ENCODE measurements around the gene MT1G.

The MT1G gene

DNA sequence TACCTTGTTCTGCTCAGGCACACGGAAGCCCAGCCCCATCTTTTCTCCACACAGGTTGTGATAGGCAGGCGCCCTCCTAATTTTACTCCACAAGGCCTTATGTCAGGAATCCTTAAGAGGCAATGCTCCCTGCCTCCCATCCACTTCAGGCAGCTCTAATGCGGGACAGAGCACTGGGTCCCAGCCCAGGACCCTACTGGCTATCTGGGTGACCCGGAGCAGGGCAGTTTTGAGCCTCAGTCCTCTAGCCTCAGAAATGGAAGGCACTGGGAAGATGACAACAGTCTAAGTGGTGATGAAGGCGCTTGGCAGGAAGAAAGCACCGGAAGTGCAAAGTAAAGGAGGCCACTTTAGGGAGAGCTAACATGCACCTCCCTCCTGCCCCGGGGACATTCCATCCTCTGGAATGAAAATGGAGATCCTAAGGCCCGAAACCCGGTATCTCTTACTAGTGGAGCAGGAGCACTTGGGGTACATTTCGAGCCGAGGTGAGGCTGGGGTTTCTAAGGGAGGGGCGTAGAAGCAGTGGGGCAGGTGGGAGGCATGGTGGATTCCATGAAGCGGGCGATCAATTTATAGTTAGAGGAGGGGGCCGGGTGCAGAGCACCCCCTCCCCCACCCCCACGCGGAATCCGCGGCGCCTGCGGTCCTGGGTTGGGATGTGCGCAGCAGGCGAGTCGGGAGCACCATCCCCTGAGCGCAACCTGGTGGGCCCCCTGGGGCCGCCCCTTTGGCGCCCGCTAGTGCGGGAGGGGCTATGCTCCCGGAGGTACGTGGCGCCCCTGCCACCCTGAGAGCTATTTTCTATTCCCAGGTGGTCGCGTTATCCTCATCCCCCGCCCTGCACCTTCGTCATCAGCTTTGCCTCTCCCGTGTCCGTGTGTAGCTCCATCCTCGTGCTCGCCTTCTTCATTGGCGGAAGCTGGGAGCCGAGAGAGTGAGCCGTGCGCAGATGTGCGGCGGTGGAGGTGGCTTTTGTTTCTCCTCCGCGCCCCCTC, 5.2 kb downstream of the MT1G start:
- DNase-seq = no peak

DNA sequence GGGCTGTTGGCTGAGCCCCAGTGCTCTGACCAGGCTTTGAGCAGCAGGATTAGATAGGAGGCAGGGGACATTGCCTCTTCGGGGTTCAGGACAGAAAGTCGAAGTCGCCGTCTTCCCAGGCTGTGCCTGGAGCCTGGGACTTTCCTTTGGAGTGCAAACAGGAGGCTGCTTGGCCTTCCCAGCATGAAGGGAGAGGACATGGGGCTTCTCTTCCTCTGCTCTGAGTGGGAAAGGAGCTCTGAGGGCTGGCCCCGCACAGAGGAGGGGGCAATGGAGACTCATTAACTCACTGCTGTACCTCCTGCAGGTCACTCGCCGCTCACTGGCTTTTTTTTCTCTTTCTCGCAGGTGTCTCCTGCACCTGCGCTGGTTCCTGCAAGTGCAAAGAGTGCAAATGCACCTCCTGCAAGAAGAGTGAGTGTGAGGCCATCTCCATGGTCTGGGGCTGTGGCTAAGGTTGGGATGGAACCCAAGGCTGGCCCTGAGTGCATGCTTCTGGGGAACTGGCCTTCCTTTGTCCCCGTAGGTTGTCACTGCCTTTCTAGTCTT, 9.5 kb downstream of the MT1G start:
- no peak for DNase-seq

DNA sequence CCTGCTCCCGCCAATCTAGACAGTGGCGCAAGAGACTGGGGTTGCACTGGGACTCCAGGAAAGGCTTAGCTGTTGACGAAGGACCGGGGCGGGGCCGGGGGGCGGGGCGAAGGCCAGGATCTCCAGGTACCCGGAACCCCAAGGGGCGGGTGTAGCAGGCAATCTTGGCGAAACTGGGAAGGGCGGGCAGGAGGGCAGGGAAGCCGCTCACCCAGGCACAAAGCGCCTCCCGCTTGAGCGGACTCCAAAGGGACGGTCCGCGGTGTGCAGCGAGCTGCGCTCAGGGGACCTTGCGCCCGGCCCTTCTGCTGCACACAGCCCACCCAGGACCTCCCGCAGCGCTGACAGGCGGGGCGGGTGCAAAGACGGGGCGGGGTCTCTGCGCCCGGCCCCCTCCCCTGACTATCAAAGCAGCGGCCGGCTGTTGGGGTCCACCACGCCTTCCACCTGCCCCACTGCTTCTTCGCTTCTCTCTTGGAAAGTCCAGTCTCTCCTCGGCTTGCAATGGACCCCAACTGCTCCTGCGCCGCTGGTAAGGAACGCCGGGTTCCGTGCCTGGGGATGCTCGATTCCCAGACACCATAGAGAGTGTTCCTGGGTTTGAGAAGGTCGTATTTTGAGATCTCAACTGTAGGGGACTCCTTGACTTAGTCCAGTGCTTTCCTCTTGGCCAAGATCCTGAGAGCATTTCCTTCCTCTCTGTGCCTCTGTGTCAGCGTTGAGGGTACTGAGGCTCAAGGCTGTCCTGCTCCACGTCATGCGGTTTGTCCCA, 10.1 kb downstream of the MT1G start, which contains the start of gene MT1F:
Gene MT1F, plus strand, starts transcription at position 405 of the 772 bp plus-strand sequence. Its CDS starts 100 bp downstream, at position 505.
- DNase-seq = no peak

DNA sequence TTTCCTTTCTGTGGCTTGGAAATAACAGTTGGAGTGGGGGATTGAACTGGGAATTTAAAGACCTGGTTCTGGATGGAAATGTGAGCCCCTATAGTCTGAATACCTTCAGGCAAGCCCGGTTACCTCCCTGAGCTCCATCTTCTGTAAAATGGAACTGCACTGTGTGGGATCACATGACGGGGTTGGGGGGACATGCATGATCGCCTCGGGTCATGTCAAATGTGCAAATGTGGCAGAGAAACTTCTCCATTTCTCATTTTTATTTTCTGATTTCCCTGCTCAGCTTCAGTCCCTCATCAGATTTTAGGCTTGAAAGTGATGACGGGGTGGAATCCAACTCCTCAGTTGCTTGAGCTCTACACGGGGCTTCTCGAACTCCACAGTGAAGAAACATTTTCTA, 14.6 kb downstream of the MT1G start:
- no peak for DNase-seq

DNA sequence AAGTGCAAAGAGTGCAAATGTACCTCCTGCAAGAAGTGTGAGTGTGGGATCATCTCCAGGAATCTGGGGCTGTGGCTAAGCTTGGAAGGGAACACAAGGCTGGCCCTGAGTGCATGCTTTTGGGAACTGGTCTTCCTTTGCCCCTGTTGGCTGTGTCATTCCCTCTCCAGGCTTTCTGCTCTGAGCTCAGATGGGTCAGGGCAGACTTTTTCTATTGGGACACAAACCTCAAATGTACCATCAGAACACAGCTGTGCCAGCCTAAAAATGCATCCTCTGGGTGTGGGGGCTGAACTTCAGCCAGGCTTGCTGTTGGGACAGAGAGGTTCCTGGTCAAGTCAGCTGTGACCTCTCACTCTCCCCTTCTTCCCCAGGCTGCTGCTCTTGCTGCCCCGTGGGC, 15.3 kb downstream of the MT1G start:
- no peak for DNase-seq

DNA sequence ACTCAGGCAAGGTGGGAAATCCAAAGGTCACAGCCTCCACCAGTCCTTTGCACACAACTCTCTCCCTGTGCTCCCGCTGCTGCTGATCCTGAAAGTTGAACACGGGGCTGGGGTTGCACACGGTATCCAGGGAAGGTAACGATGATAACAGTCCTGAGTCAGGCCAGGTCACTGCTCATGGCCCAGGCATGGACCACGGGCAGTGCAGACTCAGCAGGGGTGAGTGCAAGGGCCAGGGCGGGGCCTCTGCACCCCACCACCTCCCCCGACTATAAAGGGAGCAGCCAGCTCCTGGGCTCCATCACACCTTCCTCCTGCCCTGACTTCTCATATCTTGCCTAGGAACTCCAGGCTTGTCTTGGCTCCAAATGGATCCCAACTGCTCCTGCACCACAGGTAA, 16.3 kb downstream of the MT1G start, which contains the start of gene MT1B:
Gene MT1B, plus strand, starts transcription at position 301 of the 400 bp plus-strand sequence. Its CDS starts 68 bp downstream, at position 369.
- DNase-seq = no peak

DNA sequence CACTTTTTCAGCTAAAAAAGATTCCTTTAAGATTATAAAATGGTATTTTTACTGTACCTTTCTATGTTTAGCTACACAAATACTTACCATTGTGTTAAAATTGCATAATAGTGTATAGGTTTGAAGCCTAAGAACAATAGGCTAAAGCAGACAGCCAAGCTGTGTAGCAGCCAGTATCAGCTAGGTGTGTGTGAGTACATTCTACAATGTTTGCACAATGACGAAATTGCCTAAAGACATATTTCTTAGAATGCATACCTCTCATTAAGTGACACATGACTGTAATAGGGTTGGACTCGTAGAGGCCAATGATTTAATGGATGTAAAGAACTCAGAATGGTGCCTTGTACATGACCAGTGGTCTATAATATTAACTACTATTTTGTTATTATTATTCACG, 18.0 kb downstream of the MT1G start:
- DNase-seq = no peak

DNA sequence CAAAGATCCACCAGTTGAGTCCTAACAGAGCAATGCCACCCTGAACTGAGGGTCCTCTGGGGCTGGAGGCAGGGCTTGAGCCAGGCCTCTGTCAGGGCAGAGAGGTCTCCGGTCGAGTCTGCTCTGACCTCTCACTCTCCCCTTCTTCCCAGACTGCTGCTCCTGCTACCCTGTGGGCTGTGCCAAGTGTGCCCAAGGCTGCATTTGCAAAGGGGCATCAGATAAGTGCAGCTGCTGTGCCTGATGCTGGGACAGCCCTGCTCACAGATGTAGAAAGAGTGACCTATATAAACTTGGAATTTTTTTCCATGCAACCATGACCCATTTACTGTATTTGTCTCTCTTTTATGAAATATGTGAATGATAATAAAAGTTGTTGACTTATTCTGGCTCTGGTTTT, 18.6 kb downstream of the MT1G start:
- no peak for DNase-seq

DNA sequence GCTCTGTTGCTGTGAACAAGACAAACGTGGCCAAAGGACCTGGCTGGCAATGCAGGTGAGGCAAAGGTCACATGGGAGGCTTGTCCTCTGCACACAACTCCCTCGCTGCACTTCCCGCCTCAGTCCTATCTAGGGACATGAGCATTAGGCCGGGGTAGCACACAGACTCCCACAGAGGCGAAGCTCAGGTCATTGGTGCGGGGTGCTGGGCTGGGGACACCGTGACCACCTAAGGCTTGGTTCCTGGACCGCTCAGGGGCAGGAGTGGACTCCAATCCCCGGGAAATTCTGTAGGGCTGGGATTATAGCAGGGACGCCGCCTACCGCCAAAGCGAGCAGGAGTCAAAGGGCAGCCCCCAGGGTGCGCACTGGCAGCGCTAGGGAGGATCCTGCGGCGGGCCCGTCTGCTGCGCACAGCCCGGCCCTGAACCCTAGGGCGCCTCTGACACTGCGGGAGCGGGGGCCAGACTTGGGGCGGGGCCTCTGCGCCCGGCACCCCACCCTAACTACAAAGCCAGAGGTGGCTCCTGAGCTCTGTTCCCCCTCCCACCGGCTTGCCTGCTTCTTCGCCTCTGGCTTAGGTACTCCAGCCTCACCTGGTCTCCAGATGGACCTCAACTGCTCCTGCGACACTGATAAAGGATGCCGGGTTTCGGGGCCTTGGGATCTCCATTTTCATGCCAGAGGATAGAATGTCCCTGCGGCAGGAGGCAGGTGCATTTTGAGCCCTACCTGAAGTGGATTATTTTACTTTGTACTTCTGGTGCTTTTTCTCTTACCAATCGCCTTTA, 20.0 kb downstream of the MT1G start:
- no peak for DNase-seq

DNA sequence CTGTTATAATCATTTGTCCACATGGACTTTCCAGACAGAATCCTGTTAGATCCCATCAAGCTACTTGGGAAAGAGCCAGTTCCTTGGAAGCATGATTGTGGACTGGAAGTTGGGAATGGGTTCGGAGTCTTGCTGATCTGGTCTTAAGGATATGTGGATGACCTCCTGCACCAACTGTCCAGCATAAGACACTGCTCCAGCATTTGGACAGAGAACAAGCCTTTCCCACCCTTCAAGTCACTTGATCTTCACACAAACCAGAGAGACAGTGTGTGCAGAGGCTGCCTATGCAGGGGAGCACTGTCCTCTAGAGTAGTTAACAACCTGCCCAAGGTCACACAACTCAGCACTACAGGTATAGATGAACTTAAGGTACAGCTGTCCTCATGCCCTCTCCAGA, 22.0 kb downstream of the MT1G start:
- no peak for DNase-seq

DNA sequence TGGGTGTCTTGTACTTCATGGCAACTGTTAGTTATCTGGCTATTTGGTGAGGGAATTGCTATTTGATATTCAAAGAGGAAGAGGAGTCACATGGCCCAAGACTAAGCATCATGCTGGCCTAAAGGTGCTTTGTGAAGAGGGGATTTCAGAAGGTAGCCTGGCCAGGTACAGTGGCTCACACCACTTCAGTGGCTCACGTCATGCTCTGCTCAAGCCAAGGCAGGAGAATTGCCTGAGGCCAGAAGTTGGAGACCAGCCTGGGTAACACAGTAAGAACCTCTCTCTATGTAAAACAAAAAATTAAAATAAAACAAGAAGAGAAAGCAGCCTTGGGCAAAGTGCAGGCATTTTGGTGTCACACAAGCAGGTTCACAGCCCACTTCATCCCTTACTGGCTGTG, 22.6 kb downstream of the MT1G start:
- no peak for DNase-seq

DNA sequence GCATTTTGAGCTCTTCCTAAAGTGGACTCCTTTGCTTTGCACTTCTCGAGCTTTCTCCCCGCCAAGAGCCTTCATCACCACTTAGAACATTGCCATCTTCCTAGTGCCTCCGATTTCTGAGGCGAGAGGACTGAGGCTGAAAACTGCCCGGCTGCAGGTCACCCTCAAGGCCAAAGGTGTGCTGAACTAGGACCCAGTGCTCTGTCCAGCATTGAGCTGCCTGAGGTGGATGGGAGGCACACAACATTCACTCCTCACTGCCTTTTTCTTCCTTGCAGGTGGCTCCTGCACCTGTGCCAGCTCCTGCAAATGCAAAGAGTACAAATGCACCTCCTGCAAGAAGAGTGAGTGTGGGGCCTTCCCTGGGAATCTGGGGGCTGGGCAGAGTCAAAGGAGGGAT, 24.0 kb downstream of the MT1G start:
- no peak for DNase-seq

DNA sequence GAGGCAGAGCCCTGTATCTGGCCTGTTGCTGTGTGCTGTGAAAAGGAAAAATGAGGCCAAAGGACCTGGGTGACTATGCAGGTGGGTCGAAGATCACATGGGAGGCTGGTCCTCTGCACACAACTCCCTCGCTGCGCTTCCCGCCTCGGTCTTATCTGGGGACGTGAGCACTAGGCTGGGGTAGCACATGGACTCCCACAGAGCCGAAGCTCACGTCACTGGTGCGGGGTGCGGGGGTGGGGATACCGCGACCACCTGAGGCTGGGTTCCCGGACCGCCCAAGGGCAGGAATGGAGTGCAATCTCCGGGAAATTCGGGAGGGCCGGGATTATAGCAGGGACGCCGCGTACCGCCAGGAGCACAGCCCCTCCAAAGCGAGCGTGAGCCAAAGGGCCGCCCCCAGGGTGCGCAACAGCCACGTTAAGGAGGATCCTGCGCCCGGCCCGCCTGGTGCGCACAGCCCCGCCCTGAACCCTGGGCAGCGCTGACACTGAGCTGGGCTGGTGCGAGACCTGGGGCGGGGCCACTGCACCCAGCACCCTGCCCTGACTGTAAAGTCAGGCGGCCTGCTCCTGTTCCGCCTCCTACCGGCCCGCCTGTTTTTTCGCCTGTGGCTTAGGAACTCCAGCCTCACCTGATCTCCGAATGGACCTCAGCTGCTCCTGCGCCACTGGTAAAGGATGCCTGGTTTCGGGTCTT, 24.6 kb downstream of the MT1G start:
- DNase-seq = no peak

DNA sequence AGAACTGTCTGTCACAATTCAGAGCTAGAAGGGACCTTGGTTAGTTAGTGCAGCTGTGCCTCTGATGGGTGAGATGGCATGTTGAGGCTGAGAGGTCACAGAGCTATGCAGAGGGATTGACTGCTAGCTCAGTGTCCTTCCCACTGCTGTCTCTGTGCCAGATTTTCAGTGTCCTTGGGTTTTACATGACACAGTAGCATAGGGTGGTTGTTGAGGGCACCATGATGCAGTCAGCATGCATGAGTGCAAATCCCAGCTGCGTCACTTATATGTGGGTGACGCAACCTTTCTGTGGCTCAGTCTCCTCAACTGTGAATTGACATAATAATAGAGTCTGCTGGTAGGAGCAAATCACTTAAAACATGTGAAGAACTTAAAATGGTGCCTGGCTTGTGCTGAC, 26.7 kb downstream of the MT1G start:
- DNase-seq = no peak

DNA sequence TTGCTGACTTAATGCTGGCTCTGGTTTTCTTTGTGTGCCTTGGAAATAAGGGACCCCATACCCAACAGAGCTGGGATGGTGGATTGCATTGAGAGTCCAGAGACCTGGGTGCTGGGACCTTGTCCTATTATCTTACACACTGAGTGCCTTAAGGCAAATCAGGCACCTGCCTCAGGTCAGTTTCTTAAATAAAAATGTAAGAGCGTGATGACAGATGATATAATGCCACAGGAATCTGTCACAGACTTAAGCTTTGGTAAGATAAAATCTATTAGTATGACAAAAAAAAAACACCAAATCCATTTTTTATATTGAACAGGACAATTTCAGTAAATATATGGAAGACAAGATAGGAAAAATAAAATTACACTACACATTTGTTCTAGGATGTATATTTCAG, 27.8 kb downstream of the MT1G start:
- no peak for DNase-seq

DNA sequence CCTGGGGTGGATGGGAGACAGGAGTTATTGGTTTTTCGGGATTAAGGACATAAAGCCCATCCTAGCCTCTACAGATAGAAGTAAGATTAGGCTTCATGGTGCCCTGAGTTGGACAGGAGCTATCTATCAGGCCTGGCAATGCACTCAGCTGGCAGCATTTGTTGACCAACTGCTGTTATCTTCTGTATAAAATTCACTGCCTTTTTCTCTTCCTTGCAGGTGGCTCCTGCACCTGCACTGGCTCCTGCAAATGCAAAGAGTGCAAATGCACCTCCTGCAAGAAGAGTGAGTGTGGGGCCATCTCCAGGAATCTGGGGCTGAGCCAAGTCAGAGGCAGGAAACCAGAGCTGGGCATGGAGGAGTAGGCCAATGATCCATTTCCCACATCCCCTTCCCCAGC, 28.8 kb downstream of the MT1G start:
- no peak for DNase-seq

DNA sequence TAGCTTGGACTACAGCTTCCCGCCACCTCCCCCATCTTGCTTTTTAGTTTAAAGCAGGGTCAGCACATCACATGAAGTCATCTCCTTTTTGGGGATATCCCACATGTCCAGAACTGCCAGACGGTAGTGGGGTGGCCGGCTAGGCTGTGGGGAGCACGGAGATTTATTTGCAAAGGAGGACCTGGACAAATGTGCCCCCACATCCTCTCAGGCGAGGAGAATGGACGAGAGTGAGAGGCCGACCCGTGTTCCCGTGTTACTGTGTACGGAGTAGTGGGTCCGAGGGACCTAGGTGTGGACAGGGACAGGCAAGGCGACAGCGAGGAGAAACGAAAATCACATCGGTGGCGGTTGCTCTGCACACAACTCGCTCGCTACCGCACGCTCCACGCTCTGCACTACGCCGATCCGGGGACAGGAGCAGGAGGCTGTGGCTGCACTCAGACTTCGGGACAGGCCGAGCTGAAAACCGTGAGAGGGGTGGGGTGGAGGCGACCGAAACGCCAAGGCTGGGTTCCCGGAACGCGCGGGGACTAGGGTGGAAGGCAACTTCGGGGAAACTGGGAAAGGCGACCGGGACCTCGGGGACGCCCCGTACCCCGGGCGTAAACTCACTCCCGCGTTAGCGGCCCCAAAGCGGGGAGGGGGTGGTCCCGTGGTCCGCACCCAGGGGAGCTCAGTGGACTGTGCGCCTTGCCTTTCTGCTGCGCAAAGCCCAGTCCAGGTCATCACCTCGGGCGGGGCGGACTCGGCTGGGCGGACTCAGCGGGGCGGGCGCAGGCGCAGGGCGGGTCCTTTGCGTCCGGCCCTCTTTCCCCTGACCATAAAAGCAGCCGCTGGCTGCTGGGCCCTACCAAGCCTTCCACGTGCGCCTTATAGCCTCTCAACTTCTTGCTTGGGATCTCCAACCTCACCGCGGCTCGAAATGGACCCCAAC, 29.8 kb downstream of the MT1G start, which contains the start of gene MT1A:
Gene MT1A, plus strand, starts transcription at position 853 of the 937 bp plus-strand sequence. Its CDS starts 73 bp downstream, at position 926.
- no peak for DNase-seq

DNA sequence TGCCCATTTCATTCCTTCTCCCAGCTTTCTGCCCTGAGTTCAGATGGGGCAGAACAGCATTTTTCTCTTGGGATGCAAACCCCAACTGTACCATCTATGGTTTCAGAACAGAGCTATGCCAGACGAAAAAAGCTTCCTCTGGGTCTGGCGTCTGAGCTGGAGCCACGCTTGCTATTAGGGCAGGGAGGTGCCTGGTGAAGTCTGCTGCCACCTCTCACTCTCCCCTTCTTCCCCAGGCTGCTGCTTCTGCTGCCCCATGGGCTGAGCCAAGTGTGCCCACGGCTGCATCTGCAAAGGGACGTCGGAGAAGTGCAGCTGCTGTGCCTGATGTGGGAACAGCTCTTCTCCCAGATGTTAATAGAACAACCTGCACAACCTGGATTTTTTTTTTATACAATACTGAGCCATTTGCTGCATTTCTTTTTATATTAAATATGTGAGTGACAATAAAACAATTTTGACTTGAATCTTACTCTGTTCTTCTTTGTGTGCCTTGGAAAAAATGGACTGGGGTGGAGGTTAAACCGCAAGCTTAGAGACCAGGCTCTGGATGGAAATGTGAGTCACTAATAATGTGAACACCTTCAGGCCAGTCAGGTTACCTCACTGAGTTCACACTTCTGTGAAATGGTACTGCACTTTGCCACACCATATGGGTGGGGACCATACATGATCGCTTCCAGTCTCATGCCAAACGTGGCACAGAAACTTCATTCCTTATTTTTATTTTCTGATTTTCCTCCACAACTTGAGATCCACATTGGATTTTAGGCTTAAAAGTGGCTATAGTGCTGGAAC, 31.1 kb downstream of the MT1G start:
- DNase-seq = no peak

DNA sequence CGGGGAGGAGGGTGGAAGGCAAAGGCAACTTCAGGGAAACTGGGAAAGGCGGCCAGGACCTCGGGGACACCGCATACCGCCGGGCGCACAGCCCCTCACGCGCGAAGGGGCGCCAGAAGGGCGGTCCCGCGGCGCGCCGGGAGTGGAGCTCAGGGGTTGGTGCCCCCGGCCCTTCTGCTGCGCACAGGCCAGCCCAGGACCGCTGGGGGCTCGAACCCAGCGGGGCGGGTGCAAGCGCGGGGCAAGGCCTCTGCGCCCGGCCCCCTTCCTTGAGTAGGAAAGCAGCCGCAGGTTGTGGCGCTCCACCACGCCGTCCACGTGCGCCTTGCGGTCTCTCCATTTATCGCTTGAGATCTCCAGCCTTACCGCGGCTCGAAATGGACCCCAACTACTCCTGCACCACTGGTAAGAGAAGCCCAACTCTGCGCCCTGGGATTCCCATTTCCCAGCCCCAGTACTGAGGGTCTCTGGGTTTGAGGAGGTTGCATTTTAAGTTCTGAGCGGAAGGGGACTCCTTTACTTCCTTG, 32.4 kb downstream of the MT1G start:
- DNase-seq = no peak
